ENCODE results near the gene CRYBG1. TPM values are rescaled to one million over a fixed set of nuclear protein-coding genes. Genes with fewer than 3 reads are reported as not detected.

Gene CRYBG1
- total RNA-seq, 4 donors from 2014 or later: 102 to 127 (median 125) TPM

DNA sequence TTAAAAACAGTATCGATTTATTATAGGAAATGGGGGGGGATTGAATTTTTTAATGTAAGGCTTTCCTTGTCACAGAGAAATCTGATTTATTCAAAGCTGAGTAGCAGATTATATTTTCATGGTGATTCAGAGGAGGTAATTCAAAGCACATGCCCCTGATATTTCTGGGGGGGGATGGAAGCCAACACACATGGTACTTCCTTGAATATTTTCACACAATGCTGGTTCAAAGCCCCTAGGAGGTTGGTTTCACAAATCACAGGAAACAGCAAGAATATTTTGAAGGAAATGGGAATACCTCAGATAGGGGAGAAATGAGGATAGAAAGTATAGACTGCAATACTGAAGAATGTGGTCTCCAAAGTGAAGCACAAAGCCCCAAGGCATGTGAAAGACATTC is 170.0 kb downstream of the CRYBG1 start:
- TF ChIP-seq, protein P1, sequence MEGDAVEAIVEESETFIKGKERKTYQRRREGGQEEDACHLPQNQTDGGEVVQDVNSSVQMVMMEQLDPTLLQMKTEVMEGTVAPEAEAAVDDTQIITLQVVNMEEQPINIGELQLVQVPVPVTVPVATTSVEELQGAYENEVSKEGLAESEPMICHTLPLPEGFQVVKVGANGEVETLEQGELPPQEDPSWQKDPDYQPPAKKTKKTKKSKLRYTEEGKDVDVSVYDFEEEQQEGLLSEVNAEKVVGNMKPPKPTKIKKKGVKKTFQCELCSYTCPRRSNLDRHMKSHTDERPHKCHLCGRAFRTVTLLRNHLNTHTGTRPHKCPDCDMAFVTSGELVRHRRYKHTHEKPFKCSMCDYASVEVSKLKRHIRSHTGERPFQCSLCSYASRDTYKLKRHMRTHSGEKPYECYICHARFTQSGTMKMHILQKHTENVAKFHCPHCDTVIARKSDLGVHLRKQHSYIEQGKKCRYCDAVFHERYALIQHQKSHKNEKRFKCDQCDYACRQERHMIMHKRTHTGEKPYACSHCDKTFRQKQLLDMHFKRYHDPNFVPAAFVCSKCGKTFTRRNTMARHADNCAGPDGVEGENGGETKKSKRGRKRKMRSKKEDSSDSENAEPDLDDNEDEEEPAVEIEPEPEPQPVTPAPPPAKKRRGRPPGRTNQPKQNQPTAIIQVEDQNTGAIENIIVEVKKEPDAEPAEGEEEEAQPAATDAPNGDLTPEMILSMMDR (IDR thresholded peaks at IDR 0.05): no peak
- no peak for TF ChIP-seq POLR2A (IDR thresholded peaks at IDR 0.05)
- DNase-seq (ENCODE audit: low spot score in 2 of 2): no peak
- 57 to 67% methylated on average over 1 of the region's 1 CpG for WGBS, 2 donors
- H3K4me3 ChIP-seq (ENCODE audit: low read depth, poor library complexity, severe bottlenecking): no peak overlapping the region
- intact Hi-C loops (cut with DNase I; ENCODE audit: low total_unique reads): no loop called here

DNA sequence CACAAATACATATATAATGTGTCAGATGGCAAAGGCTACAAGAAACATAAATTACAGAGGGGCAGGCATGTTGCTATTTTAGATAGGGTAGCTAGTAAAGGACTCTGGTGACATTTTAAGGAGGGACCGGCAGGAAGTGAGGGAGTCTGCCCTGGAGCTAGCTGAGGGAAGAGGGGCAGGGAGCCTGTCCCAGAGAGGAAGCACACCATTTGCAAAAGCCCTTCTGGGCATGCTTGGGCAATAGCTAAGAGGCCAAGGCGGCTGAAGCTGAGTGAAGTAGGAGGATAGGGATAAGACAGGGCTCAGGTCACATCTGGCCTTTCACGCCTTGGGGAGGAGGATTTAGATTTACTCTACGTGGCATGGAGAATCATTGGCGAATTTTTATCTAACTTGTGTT is 172.5 kb downstream of the CRYBG1 start:
- 56 to 65% methylated on average over 5 of the region's 5 CpGs for WGBS, 2 donors
- no peak for DNase-seq (ENCODE audit: low spot score in 2 of 2)
- TF ChIP-seq POLR2A (IDR thresholded peaks at IDR 0.05): no peak
- TF ChIP-seq, protein P1 (IDR thresholded peaks at IDR 0.05): no peak
- intact Hi-C loops (cut with DNase I; ENCODE audit: low total_unique reads): no loop called here
- H3K4me3 ChIP-seq (ENCODE audit: low read depth, poor library complexity, severe bottlenecking): no peak overlapping the region

DNA sequence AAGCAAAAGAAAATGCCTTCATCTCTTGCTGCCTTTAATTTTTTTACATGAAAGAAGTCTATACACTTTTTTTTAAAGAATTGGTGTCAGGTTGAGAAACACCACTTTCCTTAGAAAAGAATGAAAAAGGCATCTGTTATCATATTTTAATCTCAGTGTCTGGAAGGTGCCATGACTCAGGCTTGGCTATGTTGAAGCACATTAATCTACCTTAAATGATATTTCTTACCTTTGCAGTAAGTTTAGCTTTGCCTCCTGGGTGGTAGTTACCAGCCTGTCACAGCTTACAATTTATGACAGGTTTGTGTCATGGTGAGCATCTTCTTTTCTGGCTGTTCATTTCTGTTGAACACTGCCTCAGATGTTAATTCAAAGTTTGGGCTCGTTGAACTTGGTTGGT is 173.5 kb downstream of the CRYBG1 start:
- DNase-seq (ENCODE audit: low spot score in 2 of 2): no peak
- no peak for TF ChIP-seq POLR2A (IDR thresholded peaks at IDR 0.05)
- TF ChIP-seq, protein P1 (IDR thresholded peaks at IDR 0.05): no peak
- no peak overlapping the region for H3K4me3 ChIP-seq (ENCODE audit: low read depth, poor library complexity, severe bottlenecking)
- intact Hi-C loops (cut with DNase I; ENCODE audit: low total_unique reads): no loop called here
- 18 to 60% methylated on average over 1 of the region's 1 CpG for WGBS, 2 donors

DNA sequence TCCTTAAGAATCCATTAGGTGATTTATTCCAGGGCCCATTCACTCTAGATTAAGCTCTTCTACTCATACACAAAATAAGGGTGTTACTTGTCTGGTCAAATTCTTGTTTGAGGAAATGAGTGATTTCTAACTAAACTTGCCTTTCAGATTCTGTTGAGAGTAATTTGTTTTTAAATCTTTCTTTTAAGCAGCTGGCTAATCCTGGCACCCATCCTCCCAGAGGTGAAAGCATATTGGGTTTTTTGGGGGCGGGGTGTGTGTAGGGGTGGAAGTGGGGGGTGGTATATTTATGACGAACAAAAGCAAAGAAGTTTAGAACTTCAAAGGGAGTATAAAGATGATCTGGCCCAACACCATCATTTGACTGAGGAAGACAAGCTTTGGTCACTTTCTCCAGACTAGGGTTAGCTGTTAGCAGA is 174.1 kb downstream of the CRYBG1 start:
- DNase-seq (ENCODE audit: low spot score in 2 of 2): no peak
- WGBS, 2 donors: 62 to 70% methylated on average over 2 of the region's 2 CpGs
- intact Hi-C loops (cut with DNase I; ENCODE audit: low total_unique reads): no loop called here
- no peak overlapping the region for H3K4me3 ChIP-seq (ENCODE audit: low read depth, poor library complexity, severe bottlenecking)
- TF ChIP-seq, protein P1 (IDR thresholded peaks at IDR 0.05): no peak
- no peak for TF ChIP-seq POLR2A (IDR thresholded peaks at IDR 0.05)

DNA sequence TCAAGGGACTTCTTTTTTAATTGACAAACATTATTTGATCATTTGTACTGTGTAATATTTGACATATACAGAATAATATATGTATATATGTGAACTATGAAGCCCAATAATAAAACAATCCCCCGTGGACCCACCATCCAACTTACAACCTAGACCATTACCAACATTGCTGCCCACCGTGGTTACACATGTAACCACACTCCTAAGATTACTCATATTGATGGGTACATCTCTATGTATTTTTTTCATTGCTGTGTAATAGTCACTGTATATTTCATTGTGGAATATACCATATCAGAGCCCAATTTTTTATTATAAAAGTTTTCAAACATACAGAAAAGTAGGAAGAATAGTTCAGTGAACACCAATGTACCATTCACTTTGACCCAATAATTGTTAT is 174.5 kb downstream of the CRYBG1 start:
- intact Hi-C loops (cut with DNase I; ENCODE audit: low total_unique reads): no loop called here
- no peak overlapping the region for H3K4me3 ChIP-seq (ENCODE audit: low read depth, poor library complexity, severe bottlenecking)
- DNase-seq (ENCODE audit: low spot score in 2 of 2): no peak
- TF ChIP-seq, protein P1 (IDR thresholded peaks at IDR 0.05): no peak
- TF ChIP-seq POLR2A (IDR thresholded peaks at IDR 0.05): no peak
- WGBS, 2 donors: 89% methylated on average over 2 of the region's 2 CpGs

DNA sequence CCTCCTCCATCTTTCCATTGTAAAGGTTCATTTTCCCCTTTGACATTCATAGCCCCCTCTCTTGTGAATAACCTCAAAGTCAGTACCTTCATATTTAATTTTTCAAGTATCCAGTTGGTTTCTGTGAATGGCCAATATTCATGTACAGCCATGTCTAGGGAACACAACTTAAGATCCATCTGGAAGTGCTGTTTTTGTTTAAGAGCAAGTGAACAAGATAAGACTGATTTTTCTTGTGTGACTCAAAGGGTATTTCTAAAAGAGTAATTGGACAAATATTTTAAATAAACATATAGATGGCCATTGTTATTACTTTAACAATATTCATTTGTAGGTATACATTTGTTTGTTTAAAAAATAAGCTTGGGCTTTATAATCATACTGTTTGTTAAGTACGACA is 175.8 kb downstream of the CRYBG1 start:
- H3K4me3 ChIP-seq (ENCODE audit: low read depth, poor library complexity, severe bottlenecking): no peak overlapping the region
- TF ChIP-seq, protein P1 (IDR thresholded peaks at IDR 0.05): no peak
- TF ChIP-seq POLR2A (IDR thresholded peaks at IDR 0.05): no peak
- DNase-seq (ENCODE audit: low spot score in 2 of 2): no peak
- intact Hi-C loops (cut with DNase I; ENCODE audit: low total_unique reads): no loop called here
- WGBS, 2 donors: 90 to 95% methylated on average over 1 of the region's 1 CpG

All from lower leg skin (tissue), 4 donors.